WTC11 (cell line): Measurements from ENCODE around the gene TCTN1. TPM values are rescaled to one million over a fixed set of nuclear protein-coding genes. Genes with fewer than 3 reads are reported as not detected.

Experiments
- ATAC-seq: fragments of 200-7000 bp; cut with Tn5 transposase; 2 replicates; pipeline ENCODE4 v1.10.0; 2021; ENCODE audit warnings: mild to moderate bottlenecking, moderate library complexity
- CTCF ChIA-PET: fragments of 300-600 bp; sonication (Branson Sonifier 250); formaldehyde crosslinking; loops from one replicate; lab custom pipeline; 2021; ENCODE audit warnings: antibody characterized with exemption; lab: Charles Lee
- POLR2A ChIA-PET: fragments of 350-600 bp; sonication (Branson Sonifier 250); formaldehyde crosslinking; loops from one replicate; lab custom pipeline; 2021; ENCODE audit warnings: antibody characterized with exemption; lab: Charles Lee
- DNase-seq: peaks from one replicate; pipeline ENCODE4 v3.0.0; 2021; ENCODE audit warnings: low spot score
- H3K27ac Mint-ChIP-seq: 2 replicates; pipeline ENCODE4 v1.8.0; 2021; ENCODE audit warnings: mixed read lengths
- H3K27me3 Mint-ChIP-seq: 2 replicates; pipeline ENCODE4 v1.8.0; 2021; ENCODE audit warnings: low read depth, mild to moderate bottlenecking, moderate library complexity, mixed read lengths
- H3K36me3 Mint-ChIP-seq: 2 replicates; pipeline ENCODE4 v1.8.0; 2021; ENCODE audit warnings: mixed read lengths
- H3K4me1 Mint-ChIP-seq: 2 replicates; pipeline ENCODE4 v1.8.0; 2022; ENCODE audit warnings: mixed read lengths
- H3K4me3 Mint-ChIP-seq: 2 replicates; pipeline ENCODE4 v1.8.0; 2021; ENCODE audit warnings: mild to moderate bottlenecking, moderate library complexity, mixed read lengths
- H3K9me3 Mint-ChIP-seq: 2 replicates; pipeline ENCODE4 v1.8.0; 2021; ENCODE audit warnings: mixed read lengths
- ESRRA ChIP-seq: sonication (generic); formaldehyde crosslinking; IDR thresholded peaks from 2 replicates; pipeline ENCODE4 v1.8.1; 2022; ENCODE audit warnings: mild to moderate bottlenecking, missing genetic modification reagents, borderline replicate concordance
- ETV6 ChIP-seq: sonication (generic); formaldehyde crosslinking; IDR thresholded peaks from 2 replicates; pipeline ENCODE4 v1.8.1; 2022; ENCODE audit warnings: mild to moderate bottlenecking, missing genetic modification reagents
- GABPB1 ChIP-seq: sonication (generic); formaldehyde crosslinking; IDR thresholded peaks from 2 replicates; pipeline ENCODE4 v1.8.1; 2023; ENCODE audit warnings: mild to moderate bottlenecking, missing genetic modification reagents
- IRF2 ChIP-seq: sonication (generic); formaldehyde crosslinking; IDR thresholded peaks from 2 replicates; pipeline ENCODE4 v1.8.0; 2022; ENCODE audit warnings: low read depth, missing genetic modification reagents, borderline replicate concordance
- MXD4 ChIP-seq: fragments of 250-450 bp; sonication (Bioruptor Pico); IDR thresholded peaks from 2 replicates; pipeline ENCODE4 v1.8.0; 2021; ENCODE audit warnings: mild to moderate bottlenecking, moderate library complexity, borderline replicate concordance
- MYBL2 ChIP-seq: sonication (generic); formaldehyde crosslinking; IDR thresholded peaks from 2 replicates; pipeline ENCODE4 v1.8.1; 2023; ENCODE audit warnings: mild to moderate bottlenecking, moderate library complexity, missing genetic modification reagents
- NFATC4 ChIP-seq: fragments of 250-450 bp; sonication (Bioruptor Pico); IDR thresholded peaks from 2 replicates; pipeline ENCODE4 v1.9.0; 2021; ENCODE audit warnings: mild to moderate bottlenecking
- NFE2L1 ChIP-seq: sonication (generic); formaldehyde crosslinking; IDR thresholded peaks from 2 replicates; pipeline ENCODE4 v1.8.1; 2023; ENCODE audit warnings: missing genetic modification reagents
- NR2C2 ChIP-seq: sonication (generic); formaldehyde crosslinking; IDR thresholded peaks from 2 replicates; pipeline ENCODE4 v1.8.0; 2022; ENCODE audit warnings: mild to moderate bottlenecking, missing genetic modification reagents
- NR3C1 ChIP-seq: sonication (generic); formaldehyde crosslinking; conservative IDR thresholded peaks from 2 replicates; pipeline ENCODE4 v1.8.1; 2023; ENCODE audit warnings: low read depth, mild to moderate bottlenecking, missing genetic modification reagents
- PRRX2 ChIP-seq: fragments of 250-450 bp; sonication (Bioruptor Pico); IDR thresholded peaks from 2 replicates; pipeline ENCODE4 v1.8.0; 2021; ENCODE audit warnings: mild to moderate bottlenecking
- ZNF671 ChIP-seq: fragments of 250-450 bp; sonication (Bioruptor Pico); IDR thresholded peaks from 2 replicates; pipeline ENCODE4 v1.8.0; 2021; ENCODE audit warnings: mild to moderate bottlenecking
- total RNA-seq: library from RNA; stranded (reverse); gene quantifications from 3 replicates; pipeline ENCODE4 v1.2.3, GENCODE V29; 2021
- TF ChIP-seq, protein P1 (sequence below): fragments of 250-450 bp; sonication (Bioruptor Pico); IDR thresholded peaks from 2 replicates; pipeline ENCODE4 v1.9.0; 2021; ENCODE audit warnings: mild to moderate bottlenecking
- TF ChIP-seq, protein P2 (sequence below): sonication (generic); formaldehyde crosslinking; IDR thresholded peaks from 2 replicates; pipeline ENCODE4 v1.8.1; 2022; ENCODE audit warnings: low read depth, missing genetic modification reagents, borderline replicate concordance
- TF ChIP-seq, protein P3 (sequence below): fragments of 250-450 bp; sonication (Bioruptor Pico); IDR thresholded peaks from 2 replicates; pipeline ENCODE4 v1.9.0; 2021; ENCODE audit warnings: mild to moderate bottlenecking
- TF ChIP-seq, protein P4 (sequence below): fragments of 250-450 bp; sonication (Bioruptor Pico); IDR thresholded peaks from 2 replicates; pipeline ENCODE4 v1.8.0; 2021; ENCODE audit warnings: mild to moderate bottlenecking
- TF ChIP-seq, protein P5 (sequence below): sonication (generic); formaldehyde crosslinking; IDR thresholded peaks from 2 replicates; pipeline ENCODE4 v1.8.1; 2023; ENCODE audit warnings: mild to moderate bottlenecking, missing genetic modification reagents
- TF ChIP-seq, protein P6 (sequence below): sonication (generic); formaldehyde crosslinking; IDR thresholded peaks from 2 replicates; pipeline ENCODE4 v1.8.1; 2023; ENCODE audit warnings: mild to moderate bottlenecking, missing genetic modification reagents, moderate library complexity

The TCTN1 gene
- total RNA-seq, 1 experiment from 2014 or later: 10.3 TPM

DNA sequence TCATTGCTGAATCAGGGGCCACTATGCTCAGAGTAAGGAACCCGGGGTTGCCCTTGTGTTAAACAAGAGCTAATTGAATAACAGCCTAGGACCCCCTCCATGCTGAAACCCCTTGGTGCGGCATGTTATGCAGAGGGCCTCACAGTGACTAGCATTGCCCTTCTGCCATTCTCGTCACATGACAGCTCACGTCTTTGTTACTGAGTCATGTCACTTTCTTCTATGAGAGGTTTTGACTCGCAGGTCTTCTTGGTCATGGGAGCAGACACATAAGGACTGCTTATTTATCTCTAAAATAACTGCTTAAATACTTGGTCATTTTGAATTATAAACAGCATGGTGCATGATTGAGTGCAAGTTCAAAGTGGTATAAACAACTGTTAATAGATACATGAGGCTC is 24.9 kb downstream of the TCTN1 start:
- TF ChIP-seq, protein P1, sequence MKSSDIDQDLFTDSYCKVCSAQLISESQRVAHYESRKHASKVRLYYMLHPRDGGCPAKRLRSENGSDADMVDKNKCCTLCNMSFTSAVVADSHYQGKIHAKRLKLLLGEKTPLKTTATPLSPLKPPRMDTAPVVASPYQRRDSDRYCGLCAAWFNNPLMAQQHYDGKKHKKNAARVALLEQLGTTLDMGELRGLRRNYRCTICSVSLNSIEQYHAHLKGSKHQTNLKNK (CRISPR knock-in tag): no peak
- TF ChIP-seq, protein P2, sequence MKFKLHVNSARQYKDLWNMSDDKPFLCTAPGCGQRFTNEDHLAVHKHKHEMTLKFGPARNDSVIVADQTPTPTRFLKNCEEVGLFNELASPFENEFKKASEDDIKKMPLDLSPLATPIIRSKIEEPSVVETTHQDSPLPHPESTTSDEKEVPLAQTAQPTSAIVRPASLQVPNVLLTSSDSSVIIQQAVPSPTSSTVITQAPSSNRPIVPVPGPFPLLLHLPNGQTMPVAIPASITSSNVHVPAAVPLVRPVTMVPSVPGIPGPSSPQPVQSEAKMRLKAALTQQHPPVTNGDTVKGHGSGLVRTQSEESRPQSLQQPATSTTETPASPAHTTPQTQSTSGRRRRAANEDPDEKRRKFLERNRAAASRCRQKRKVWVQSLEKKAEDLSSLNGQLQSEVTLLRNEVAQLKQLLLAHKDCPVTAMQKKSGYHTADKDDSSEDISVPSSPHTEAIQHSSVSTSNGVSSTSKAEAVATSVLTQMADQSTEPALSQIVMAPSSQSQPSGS (CRISPR knock-in tag): no peak
- TF ChIP-seq GABPB1 (CRISPR knock-in tag) (no peak), NR2C2 (CRISPR knock-in tag) (no peak), NR3C1 (CRISPR knock-in tag) (no peak), ETV6 (no peak), ESRRA (no peak)
- TF ChIP-seq, protein P3, sequence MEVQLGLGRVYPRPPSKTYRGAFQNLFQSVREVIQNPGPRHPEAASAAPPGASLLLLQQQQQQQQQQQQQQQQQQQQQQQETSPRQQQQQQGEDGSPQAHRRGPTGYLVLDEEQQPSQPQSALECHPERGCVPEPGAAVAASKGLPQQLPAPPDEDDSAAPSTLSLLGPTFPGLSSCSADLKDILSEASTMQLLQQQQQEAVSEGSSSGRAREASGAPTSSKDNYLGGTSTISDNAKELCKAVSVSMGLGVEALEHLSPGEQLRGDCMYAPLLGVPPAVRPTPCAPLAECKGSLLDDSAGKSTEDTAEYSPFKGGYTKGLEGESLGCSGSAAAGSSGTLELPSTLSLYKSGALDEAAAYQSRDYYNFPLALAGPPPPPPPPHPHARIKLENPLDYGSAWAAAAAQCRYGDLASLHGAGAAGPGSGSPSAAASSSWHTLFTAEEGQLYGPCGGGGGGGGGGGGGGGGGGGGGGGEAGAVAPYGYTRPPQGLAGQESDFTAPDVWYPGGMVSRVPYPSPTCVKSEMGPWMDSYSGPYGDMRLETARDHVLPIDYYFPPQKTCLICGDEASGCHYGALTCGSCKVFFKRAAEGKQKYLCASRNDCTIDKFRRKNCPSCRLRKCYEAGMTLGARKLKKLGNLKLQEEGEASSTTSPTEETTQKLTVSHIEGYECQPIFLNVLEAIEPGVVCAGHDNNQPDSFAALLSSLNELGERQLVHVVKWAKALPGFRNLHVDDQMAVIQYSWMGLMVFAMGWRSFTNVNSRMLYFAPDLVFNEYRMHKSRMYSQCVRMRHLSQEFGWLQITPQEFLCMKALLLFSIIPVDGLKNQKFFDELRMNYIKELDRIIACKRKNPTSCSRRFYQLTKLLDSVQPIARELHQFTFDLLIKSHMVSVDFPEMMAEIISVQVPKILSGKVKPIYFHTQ: no peak
- ChIA-PET CTCF (interaction anchor here (0.5 kb wide), 1 partner anchor 142 kb away, joined by 6 read pairs; no protein-coding TSS in a partner anchor), POLR2A (interaction anchor here (0.6 kb wide), 1 partner anchor 11 kb away, joined by 3 read pairs; no protein-coding TSS in a partner anchor)
- DNase-seq (no peak), ATAC-seq (no peak)
- Mint-ChIP-seq H3K27me3 (no peaks in the 10 kb centered on the region), H3K4me1 (peaks cover 8% of the 10 kb centered on the region; the same call in 1 of the 2 replicates), H3K27ac (no peak overlapping the region), H3K4me3 (no peak overlapping the region), H3K36me3 (no peaks in the 10 kb centered on the region), H3K9me3 (no peaks in the 10 kb centered on the region)

DNA sequence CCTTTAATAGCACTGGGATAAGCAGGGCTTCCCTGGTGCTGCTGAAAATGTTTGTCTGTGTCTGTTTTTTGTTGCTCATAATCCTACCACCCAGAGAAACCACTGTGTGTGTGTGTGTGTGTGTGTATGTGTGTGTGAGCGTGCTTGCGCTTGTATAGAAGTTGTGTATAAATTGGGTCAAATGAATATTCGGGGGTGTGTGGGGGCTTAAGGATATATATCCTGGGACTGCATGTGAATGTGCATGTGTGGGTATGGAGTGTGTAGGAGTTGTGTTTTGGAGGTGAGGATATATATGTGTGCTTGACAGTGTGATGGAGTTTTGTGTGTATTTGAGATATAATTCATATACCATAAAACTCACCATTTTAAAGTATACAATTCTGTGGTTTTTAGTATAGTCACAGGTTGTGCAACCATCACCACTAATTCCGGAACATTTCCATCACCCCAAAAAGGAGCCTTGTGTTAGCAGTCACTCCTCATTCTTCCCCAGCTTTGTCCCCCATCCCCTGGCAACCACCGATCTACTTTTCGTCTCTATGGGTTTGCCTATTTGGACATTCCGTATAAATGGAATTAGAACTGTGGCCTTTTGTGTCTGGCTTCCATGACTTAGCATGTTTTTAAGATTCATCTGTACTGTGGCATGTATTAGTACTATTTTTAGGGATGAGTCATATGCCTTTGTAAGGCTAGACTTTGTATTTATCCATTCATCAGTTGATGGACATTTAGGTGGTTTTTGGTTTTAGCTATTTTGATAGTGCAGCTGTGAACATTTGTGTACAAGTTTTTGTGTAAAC is 25.6 kb downstream of the TCTN1 start:
- ATAC-seq: no peak
- POLR2A ChIA-PET: interaction anchor here (0.6 kb wide), 1 partner anchor 10 kb away, joined by 3 read pairs; no protein-coding TSS in a partner anchor
- no peak overlapping the region for H3K4me3 Mint-ChIP-seq

More for the DNA sequence above, 25.6 kb downstream of the TCTN1 start:
- H3K9me3 Mint-ChIP-seq: no peaks in the 10 kb centered on the region
- peaks cover 8% of the 10 kb centered on the region; the same call in 1 of the 2 replicates for H3K4me1 Mint-ChIP-seq
- DNase-seq: no peak
- no peak overlapping the region for H3K27ac Mint-ChIP-seq
- no peaks in the 10 kb centered on the region for H3K27me3 Mint-ChIP-seq
- CTCF ChIA-PET: no interaction called here
- TF ChIP-seq IRF2 (no peak), NFE2L1 (CRISPR knock-in tag) (no peak), ZNF671 (CRISPR knock-in tag) (no peak), NFATC4 (CRISPR knock-in tag) (no peak), MYBL2 (CRISPR knock-in tag) (no peak), ETV6 (no peak), PRRX2 (CRISPR knock-in tag) (no peak), MXD4 (CRISPR knock-in tag) (no peak)
- TF ChIP-seq, protein P4, sequence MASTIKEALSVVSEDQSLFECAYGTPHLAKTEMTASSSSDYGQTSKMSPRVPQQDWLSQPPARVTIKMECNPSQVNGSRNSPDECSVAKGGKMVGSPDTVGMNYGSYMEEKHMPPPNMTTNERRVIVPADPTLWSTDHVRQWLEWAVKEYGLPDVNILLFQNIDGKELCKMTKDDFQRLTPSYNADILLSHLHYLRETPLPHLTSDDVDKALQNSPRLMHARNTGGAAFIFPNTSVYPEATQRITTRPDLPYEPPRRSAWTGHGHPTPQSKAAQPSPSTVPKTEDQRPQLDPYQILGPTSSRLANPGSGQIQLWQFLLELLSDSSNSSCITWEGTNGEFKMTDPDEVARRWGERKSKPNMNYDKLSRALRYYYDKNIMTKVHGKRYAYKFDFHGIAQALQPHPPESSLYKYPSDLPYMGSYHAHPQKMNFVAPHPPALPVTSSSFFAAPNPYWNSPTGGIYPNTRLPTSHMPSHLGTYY (CRISPR knock-in tag): no peak
- TF ChIP-seq, protein P5, sequence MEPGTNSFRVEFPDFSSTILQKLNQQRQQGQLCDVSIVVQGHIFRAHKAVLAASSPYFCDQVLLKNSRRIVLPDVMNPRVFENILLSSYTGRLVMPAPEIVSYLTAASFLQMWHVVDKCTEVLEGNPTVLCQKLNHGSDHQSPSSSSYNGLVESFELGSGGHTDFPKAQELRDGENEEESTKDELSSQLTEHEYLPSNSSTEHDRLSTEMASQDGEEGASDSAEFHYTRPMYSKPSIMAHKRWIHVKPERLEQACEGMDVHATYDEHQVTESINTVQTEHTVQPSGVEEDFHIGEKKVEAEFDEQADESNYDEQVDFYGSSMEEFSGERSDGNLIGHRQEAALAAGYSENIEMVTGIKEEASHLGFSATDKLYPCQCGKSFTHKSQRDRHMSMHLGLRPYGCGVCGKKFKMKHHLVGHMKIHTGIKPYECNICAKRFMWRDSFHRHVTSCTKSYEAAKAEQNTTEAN (CRISPR knock-in tag): no peak
- TF ChIP-seq, protein P6, sequence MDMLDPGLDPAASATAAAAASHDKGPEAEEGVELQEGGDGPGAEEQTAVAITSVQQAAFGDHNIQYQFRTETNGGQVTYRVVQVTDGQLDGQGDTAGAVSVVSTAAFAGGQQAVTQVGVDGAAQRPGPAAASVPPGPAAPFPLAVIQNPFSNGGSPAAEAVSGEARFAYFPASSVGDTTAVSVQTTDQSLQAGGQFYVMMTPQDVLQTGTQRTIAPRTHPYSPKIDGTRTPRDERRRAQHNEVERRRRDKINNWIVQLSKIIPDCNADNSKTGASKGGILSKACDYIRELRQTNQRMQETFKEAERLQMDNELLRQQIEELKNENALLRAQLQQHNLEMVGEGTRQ (CRISPR knock-in tag): no peak
- no peaks in the 10 kb centered on the region for H3K36me3 Mint-ChIP-seq
